ENCODE data around the gene EREG. TPM values are rescaled to one million over a fixed set of nuclear protein-coding genes. Genes with fewer than 3 reads are reported as not detected.
A peak's percentile ranks its signal among the peaks of the same experiment; 100 is the strongest.

The EREG gene
- total and polyA plus RNA-seq, 9 of the 15 experiments (the other 6 are each of a cell fraction or from before 2014, with no cell fraction given), result 0.97 to 7.3 (median 2.5) TPM

GRCh38 chr4:74331252-74331651 lies 33.7 kb upstream of the EREG start (continued):
- TF ChIP-seq, protein P1, sequence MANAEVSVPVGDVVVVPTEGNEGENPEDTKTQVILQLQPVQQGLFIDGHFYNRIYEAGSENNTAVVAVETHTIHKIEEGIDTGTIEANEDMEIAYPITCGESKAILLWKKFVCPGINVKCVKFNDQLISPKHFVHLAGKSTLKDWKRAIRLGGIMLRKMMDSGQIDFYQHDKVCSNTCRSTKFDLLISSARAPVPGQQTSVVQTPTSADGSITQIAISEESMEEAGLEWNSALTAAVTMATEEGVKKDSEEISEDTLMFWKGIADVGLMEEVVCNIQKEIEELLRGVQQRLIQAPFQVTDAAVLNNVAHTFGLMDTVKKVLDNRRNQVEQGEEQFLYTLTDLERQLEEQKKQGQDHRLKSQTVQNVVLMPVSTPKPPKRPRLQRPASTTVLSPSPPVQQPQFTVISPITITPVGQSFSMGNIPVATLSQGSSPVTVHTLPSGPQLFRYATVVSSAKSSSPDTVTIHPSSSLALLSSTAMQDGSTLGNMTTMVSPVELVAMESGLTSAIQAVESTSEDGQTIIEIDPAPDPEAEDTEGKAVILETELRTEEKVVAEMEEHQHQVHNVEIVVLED (CRISPR knock-in tag; IDR thresholded peaks at IDR 0.05), result 0 out of 2 replicates have a peak, but pooled peaks have one; percentile 36
- TF ChIP-seq PBX2 (CRISPR knock-in tag; IDR thresholded peaks at IDR 0.05; ENCODE audit: low read depth) (no peak), PBX2 (tag; conservative IDR thresholded peaks at IDR 0.05; ENCODE audit: low read depth) (no peak), ATF4 (CRISPR knock-in tag; IDR thresholded peaks at IDR 0.05) (no peak), KDM4B (IDR thresholded peaks at IDR 0.05; ENCODE audit: borderline replicate concordance in 2 of 2, low read depth in 1 of 2) (no peak), CBX8 (IDR thresholded peaks at IDR 0.05; ENCODE audit: borderline replicate concordance, extremely low read depth, low read depth, low read length, poor library complexity, severe bottlenecking) (no peak), MXD1 (CRISPR knock-in tag; IDR thresholded peaks at IDR 0.05; ENCODE audit: borderline replicate concordance, poor library complexity, severe bottlenecking) (no peak), RAD21 (CRISPR knock-in tag; conservative IDR thresholded peaks at IDR 0.05 in 1 of 2, IDR thresholded peaks at IDR 0.05 in 1 of 2) (no peak), ARID3A (IDR thresholded peaks at IDR 0.05; ENCODE audit: borderline replicate concordance, low read depth, low read length) (no peak), AFF1 (IDR thresholded peaks at IDR 0.05; ENCODE audit: low read depth in 1 of 2, partially characterized antibody in 2 of 2) (peak in 1 of 2 experiments; percentile 16), PTTG1 (tag; IDR thresholded peaks at IDR 0.05; ENCODE audit: low read depth) (no peak)
- TF ChIP-seq, protein P2, sequence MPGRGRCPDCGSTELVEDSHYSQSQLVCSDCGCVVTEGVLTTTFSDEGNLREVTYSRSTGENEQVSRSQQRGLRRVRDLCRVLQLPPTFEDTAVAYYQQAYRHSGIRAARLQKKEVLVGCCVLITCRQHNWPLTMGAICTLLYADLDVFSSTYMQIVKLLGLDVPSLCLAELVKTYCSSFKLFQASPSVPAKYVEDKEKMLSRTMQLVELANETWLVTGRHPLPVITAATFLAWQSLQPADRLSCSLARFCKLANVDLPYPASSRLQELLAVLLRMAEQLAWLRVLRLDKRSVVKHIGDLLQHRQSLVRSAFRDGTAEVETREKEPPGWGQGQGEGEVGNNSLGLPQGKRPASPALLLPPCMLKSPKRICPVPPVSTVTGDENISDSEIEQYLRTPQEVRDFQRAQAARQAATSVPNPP (IDR thresholded peaks at IDR 0.05; ENCODE audit: borderline replicate concordance, insufficient read depth, insufficient read length), result no peak

Measured in K562 (cell line).